H9 (cell line): Measurements from ENCODE around the gene DCHS2. TPM values are rescaled to one million over a fixed set of nuclear protein-coding genes. Genes with fewer than 3 reads are reported as not detected.

Experiments
- DNase-seq: peaks from one replicate; pipeline ENCODE4 v3.0.0-alpha.2; 2017
- H2AFZ ChIP-seq: one replicate; pipeline ENCODE4 v1.6.1; 2013; ENCODE audit warnings: mild to moderate bottlenecking, low read length, control low read depth, moderate library complexity
- H2AK5ac ChIP-seq: 2 replicates; pipeline ENCODE4 v1.6.1; 2013; ENCODE audit warnings: low read length, control low read depth, mixed read lengths; ENCODE audit not compliant: insufficient read length
- H2BK120ac ChIP-seq: one replicate; pipeline ENCODE4 v1.6.1; 2013; ENCODE audit warnings: low read depth, mild to moderate bottlenecking, low read length, control low read depth, inconsistent platforms; ENCODE audit not compliant: poor library complexity, severe bottlenecking
- H2BK12ac ChIP-seq: 2 replicates; pipeline ENCODE4 v1.6.1; 2013; ENCODE audit warnings: low read length, control low read depth, mixed read lengths, low read depth; ENCODE audit not compliant: insufficient read length
- H2BK15ac ChIP-seq: 2 replicates; pipeline ENCODE4 v1.6.1; 2013; ENCODE audit warnings: low read depth, low read length, control low read depth
- H2BK20ac ChIP-seq: one replicate; pipeline ENCODE4 v1.6.1; 2013; ENCODE audit warnings: low read depth, mild to moderate bottlenecking, low read length, control low read depth, inconsistent platforms; ENCODE audit not compliant: poor library complexity, severe bottlenecking
- H2BK5ac ChIP-seq: 2 replicates; pipeline ENCODE4 v1.6.1; 2013; ENCODE audit warnings: low read length, control low read depth, mixed read lengths; ENCODE audit not compliant: insufficient read length
- H3K14ac ChIP-seq: 2 replicates; pipeline ENCODE4 v1.6.1; 2013; ENCODE audit warnings: low read length, control low read depth; ENCODE audit not compliant: insufficient read depth
- H3K18ac ChIP-seq: 2 replicates; pipeline ENCODE4 v1.6.1; 2013; ENCODE audit warnings: low read depth, mild to moderate bottlenecking, mixed read lengths, low read length, control low read depth; ENCODE audit not compliant: insufficient read length
- H3K23ac ChIP-seq: 2 replicates; pipeline ENCODE4 v1.6.1; 2013; ENCODE audit warnings: low read length, control low read depth, mixed read lengths, low read depth; ENCODE audit not compliant: insufficient read length
- H3K23me2 ChIP-seq: 2 replicates; pipeline ENCODE4 v1.6.1; 2013; ENCODE audit warnings: low read depth, mild to moderate bottlenecking, mixed read lengths, low read length, control low read depth; ENCODE audit not compliant: insufficient read length, poor library complexity, severe bottlenecking
- H3K27ac ChIP-seq: 2 replicates; pipeline ENCODE4 v1.5.1; 2013; ENCODE audit warnings: low read length, control low read depth, mixed read lengths, low read depth; ENCODE audit not compliant: insufficient read length
- H3K27me3 ChIP-seq: 2 replicates; pipeline ENCODE4 v1.6.1; 2013; ENCODE audit warnings: low read length, control low read depth, inconsistent platforms; ENCODE audit not compliant: insufficient read depth
- H3K4ac ChIP-seq: 2 replicates; pipeline ENCODE4 v1.6.1; 2013; ENCODE audit warnings: low read depth, mild to moderate bottlenecking, control low read depth, inconsistent platforms, low read length, moderate library complexity
- H3K4me1 ChIP-seq: 2 replicates; pipeline ENCODE4 v1.6.1; 2013; ENCODE audit warnings: low read length, control low read depth, inconsistent platforms; ENCODE audit not compliant: insufficient read depth
- H3K4me2 ChIP-seq: 2 replicates; pipeline ENCODE4 v1.6.1; 2013; ENCODE audit warnings: low read length, control low read depth, mixed read lengths; ENCODE audit not compliant: insufficient read length, insufficient read depth
- H3K56ac ChIP-seq: 2 replicates; pipeline ENCODE4 v1.6.1; 2013; ENCODE audit warnings: low read depth, mild to moderate bottlenecking, mixed read lengths, low read length, control low read depth; ENCODE audit not compliant: insufficient read length
- H3K79me1 ChIP-seq: 2 replicates; pipeline ENCODE4 v1.6.1; 2013; ENCODE audit warnings: low read depth, mild to moderate bottlenecking, moderate library complexity, low read length, control low read depth, inconsistent platforms; ENCODE audit not compliant: insufficient read depth, poor library complexity, severe bottlenecking
- H3K79me2 ChIP-seq: 2 replicates; pipeline ENCODE4 v1.6.1; 2013; ENCODE audit warnings: low read length, control low read depth, inconsistent platforms; ENCODE audit not compliant: insufficient read depth
- H3K9ac ChIP-seq: 2 replicates; pipeline ENCODE4 v1.6.1; 2013; ENCODE audit warnings: low read length, control low read depth, mixed read lengths; ENCODE audit not compliant: insufficient read length; ENCODE audit errors: extremely low read depth
- H3K9me3 ChIP-seq: one replicate; pipeline ENCODE4 v1.6.1; 2013; ENCODE audit warnings: low read depth, low read length, inconsistent platforms; ENCODE audit not compliant: control insufficient read depth
- H3T11ph ChIP-seq: one replicate; pipeline ENCODE4 v1.6.1; 2013; ENCODE audit warnings: mild to moderate bottlenecking, low read length, control low read depth, inconsistent platforms
- H4K20me1 ChIP-seq: one replicate; pipeline ENCODE4 v1.6.1; 2013; ENCODE audit not compliant: control insufficient read depth, insufficient read length, insufficient read depth
- H4K5ac ChIP-seq: 2 replicates; pipeline ENCODE4 v1.6.1; 2013; ENCODE audit warnings: low read depth, mild to moderate bottlenecking, mixed read lengths, low read length, control low read depth; ENCODE audit not compliant: insufficient read length
- H4K8ac ChIP-seq: replicated peaks from 2 replicates; pipeline ENCODE4 v1.6.1; 2013; ENCODE audit warnings: low read length, control low read depth, mixed read lengths, low read depth; ENCODE audit not compliant: insufficient read length
- H4K91ac ChIP-seq: 2 replicates; pipeline ENCODE4 v1.6.1; 2013; ENCODE audit warnings: low read depth, mild to moderate bottlenecking, moderate library complexity, mixed read lengths, low read length, control low read depth; ENCODE audit not compliant: insufficient read length
- H3K27ac Mint-ChIP-seq, 3 experiments: 2 replicates in 2 of 3; 3 replicates in 1 of 3; pipeline ENCODE4 v1.8.0; 2020 to 2021; ENCODE audit warnings: mixed read lengths in 3 of 3, mild to moderate bottlenecking in 1 of 3, moderate library complexity in 1 of 3
- H3K27me3 Mint-ChIP-seq: 2 replicates; pipeline ENCODE4 v1.8.0; 2021; ENCODE audit warnings: low read depth, mild to moderate bottlenecking, moderate library complexity, mixed read lengths
- H3K36me3 Mint-ChIP-seq, 3 experiments: 2 replicates in 2 of 3; 3 replicates in 1 of 3; pipeline ENCODE4 v1.8.0; 2020 to 2021; ENCODE audit warnings: low read depth in 3 of 3, mixed read lengths in 3 of 3; ENCODE audit not compliant: insufficient read depth in 1 of 3
- H3K4me1 Mint-ChIP-seq, 2 experiments: 2 replicates each; pipeline ENCODE4 v1.8.0; 2020; ENCODE audit warnings: mixed read lengths in 2 of 2
- H3K4me3 Mint-ChIP-seq, 2 experiments: 2 replicates in 1 of 2; 3 replicates in 1 of 2; pipeline ENCODE4 v1.8.0; 2020 to 2021; ENCODE audit warnings: mild to moderate bottlenecking in 2 of 2, mixed read lengths in 2 of 2, moderate library complexity in 1 of 2
- H3K9me3 Mint-ChIP-seq, 2 experiments: 2 replicates in 1 of 2; 3 replicates in 1 of 2; pipeline ENCODE4 v1.8.0; 2020; ENCODE audit warnings: mild to moderate bottlenecking in 2 of 2, mixed read lengths in 2 of 2, moderate library complexity in 1 of 2
- CTCF ChIP-seq: fragments of 200-600 bp; sonication (generic); conservative IDR thresholded peaks from 3 replicates; pipeline ENCODE4 v1.8.0; 2021; ENCODE audit warnings: antibody characterized with exemption, mild to moderate bottlenecking
- WGBS: extraction: QIAGEN DNeasy Blood & Tissue Kit; methylation state at CpG from one replicate; pipeline ENCODE4 v1.1.7; 2013; ENCODE audit warnings: missing lambda C conversion rate, low lambda C conversion rate, mixed read lengths; ENCODE audit not compliant: insufficient read length; ENCODE audit errors: extremely low coverage; 5-methylcytosine and 5-hydroxymethylcytosine counted together
- total RNA-seq: library from RNA; stranded (reverse); gene quantifications from 2 replicates; pipeline ENCODE4 v1.2.1, GENCODE V29; 2021

Gene DCHS2
- total RNA-seq, 1 experiment from 2014 or later = 0.57 TPM

- Mint-ChIP-seq H3K27me3 (no peaks in the 10 kb centered on the region), H3K4me1 (peaks cover 2 to 3% of the 10 kb centered on the region in 2 experiments), H3K27ac (no peak overlapping the region), H3K4me3 (no peak overlapping the region), H3K36me3 (no peaks in the 10 kb centered on the region), H3K9me3 (no peaks in the 10 kb centered on the region)
- H4K91ac ChIP-seq = no peak overlapping the region
- H3K79me1 ChIP-seq = no peaks in the 10 kb centered on the region
- no peak overlapping the region for H2BK5ac ChIP-seq
- no peaks in the 10 kb centered on the region for H4K20me1 ChIP-seq
- H3K27me3 ChIP-seq = no peaks in the 10 kb centered on the region
- H3K23me2 ChIP-seq = peaks cover 8% of the 10 kb centered on the region
- DNase-seq = no peak
- no peak overlapping the region for H2BK120ac ChIP-seq
- H3K18ac ChIP-seq = no peak overlapping the region
- no peak overlapping the region for H3T11ph ChIP-seq
- no peak overlapping the region for H2BK20ac ChIP-seq
- no peak overlapping the region for H3K4me2 ChIP-seq
- no peak overlapping the region for H2BK15ac ChIP-seq
- TF ChIP-seq CTCF = no peak
- no peak overlapping the region for H3K4ac ChIP-seq
- no peak overlapping the region for H3K23ac ChIP-seq
- H4K5ac ChIP-seq = no peak overlapping the region
- H4K8ac ChIP-seq = no peak overlapping the region
- H3K79me2 ChIP-seq = no peaks in the 10 kb centered on the region
- no peak overlapping the region for H3K56ac ChIP-seq
- no peak overlapping the region for H2BK12ac ChIP-seq
- H2AK5ac ChIP-seq = no peak overlapping the region
- no peak overlapping the region for H3K9ac ChIP-seq
- no peak overlapping the region for H2AFZ ChIP-seq
- H3K9me3 ChIP-seq = no peaks in the 10 kb centered on the region
- no peak overlapping the region for H3K27ac ChIP-seq
- no peak overlapping the region for H3K14ac ChIP-seq
- H3K4me1 ChIP-seq = no peaks in the 10 kb centered on the region; the same call in 1 of the 2 replicates
- no CpG with 5 or more reads among the region's 3 CpGs for WGBS
These were observed 161.7 kb downstream of the DCHS2 start for GRCh38 chr4:154329939-154330338.
